Loucy (cell line): ENCODE measurements around the gene SDHA.
"Not testable (repeated sequence)": the region's sequence is repeated elsewhere in the genome, so short reads cannot be mapped to it uniquely, and the experiment has no call there.

Source experiments
- CTCF ChIP-seq: fragments of 200-600 bp; sonication (generic); conservative IDR thresholded peaks from 2 replicates; pipeline ENCODE4 v1.5.1; 2014; ENCODE audit warnings: mild to moderate bottlenecking, antibody characterized with exemption, low read length
- EZH2phosphoT487 ChIP-seq: fragments of 200-600 bp; IDR thresholded peaks from 2 replicates; pipeline ENCODE4 v1.6.1; 2018; ENCODE audit warnings: antibody characterized with exemption, mild to moderate bottlenecking, moderate library complexity, borderline replicate concordance

GRCh38 chr5:233426-233825, 15.3 kb downstream of the SDHA start:
- not testable (repeated sequence) for TF ChIP-seq CTCF, EZH2phosphoT487
